ENCODE results near the gene CNOT4. TPM values are rescaled to one million over a fixed set of nuclear protein-coding genes. Genes with fewer than 3 reads are reported as not detected.
A peak's percentile ranks its signal among the peaks of the same experiment; 100 is the strongest.

Gene CNOT4
- total and polyA plus RNA-seq, 12 donors = 8.7 to 28.1 (median 16.8) TPM

DNA sequence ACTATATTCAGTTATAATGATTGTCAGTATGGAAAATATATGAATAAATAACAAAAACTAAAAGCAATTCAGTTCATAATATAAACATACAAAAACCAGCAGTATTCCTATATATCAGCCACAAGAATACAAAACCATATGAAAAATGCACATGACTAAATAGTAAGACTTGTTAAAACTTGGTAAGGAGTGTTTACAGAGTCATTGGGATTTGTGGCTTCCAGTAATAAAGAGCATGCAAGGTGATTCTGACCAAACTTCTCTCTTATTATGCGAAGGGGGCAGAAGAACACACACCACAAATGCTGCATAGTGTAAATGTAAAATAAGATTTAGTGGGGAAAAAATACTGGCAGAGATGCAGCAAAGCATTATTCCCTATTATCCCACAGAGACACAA, 8.8 kb upstream of the CNOT4 start:
- Histone ChIP-seq H3K9me3 (replicated peaks in 1 of 3) (no peaks in the 10 kb centered on the region), H3K36me3 (replicated peaks in 1 of 2) (no peaks in the 10 kb centered on the region), H3K27ac (no peak overlapping the region), H3K4me3 (no peak overlapping the region), H3K4me1 (replicated peaks in 1 of 2) (no peaks in the 10 kb centered on the region), H3K27me3 (no peaks in the 10 kb centered on the region)
- WGBS, 4 donors = 93 to 100% (median 98%) methylated on average over 1 of the region's 1 CpG
- TF ChIP-seq POLR2A (IDR thresholded peaks at IDR 0.05) (no peak), CTCF (IDR thresholded peaks at IDR 0.05) (no peak)
- intact Hi-C loops (cut with DNase I) = no loop called here
- DNase-seq = no peak

- WGBS, 4 donors = 85 to 89% (median 87%) methylated on average over 3 of the region's 3 CpGs
- intact Hi-C loops (cut with DNase I) = no loop called here
These were observed 7.2 kb upstream of the CNOT4 start for GRCh38 chr7:135517060-135517459.

DNA sequence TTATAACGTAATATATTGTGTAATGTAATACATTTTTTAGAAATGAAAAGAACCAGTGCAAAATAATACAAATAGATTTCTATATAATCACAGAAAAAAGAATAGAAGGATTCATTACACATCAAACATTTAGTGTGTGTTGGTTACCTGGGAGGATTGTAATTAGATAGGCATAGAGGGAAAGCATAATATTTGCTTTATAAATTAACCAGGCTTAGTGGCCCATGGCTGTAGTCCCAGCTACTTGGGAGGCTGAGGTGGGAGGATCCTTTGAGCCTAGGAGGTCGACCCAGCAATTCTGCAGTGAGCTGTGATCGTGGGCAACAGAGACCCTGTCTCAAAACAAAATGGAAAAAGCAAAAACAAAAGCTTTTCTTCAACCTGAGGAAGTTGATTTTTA, 5.0 kb upstream of the CNOT4 start:
- Histone ChIP-seq H3K27ac (no peak overlapping the region), H3K4me3 (no peak overlapping the region), H3K36me3 (replicated peaks in 1 of 2) (no peaks in the 10 kb centered on the region), H3K4me1 (replicated peaks in 1 of 2) (peaks cover 0 to 7% of the 10 kb centered on the region in 2 donors), H3K9me3 (replicated peaks in 1 of 3) (no peaks in the 10 kb centered on the region), H3K27me3 (no peaks in the 10 kb centered on the region)
- intact Hi-C loops (cut with DNase I) = no loop called here
- 68 to 78% (median 71%) methylated on average over 3 of the region's 3 CpGs for WGBS, 4 donors
- no peak for TF ChIP-seq POLR2A (IDR thresholded peaks at IDR 0.05)
- no peak for TF ChIP-seq CTCF (IDR thresholded peaks at IDR 0.05)
- no peak for DNase-seq

More at GRCh38 chr7:135517060-135517459, 7.2 kb upstream of the CNOT4 start:
- Histone ChIP-seq H3K4me1 (replicated peaks in 1 of 2) (no peaks in the 10 kb centered on the region), H3K36me3 (replicated peaks in 1 of 2) (no peaks in the 10 kb centered on the region), H3K27me3 (no peaks in the 10 kb centered on the region), H3K4me3 (no peak overlapping the region), H3K9me3 (replicated peaks in 1 of 3) (no peaks in the 10 kb centered on the region), H3K27ac (no peak overlapping the region)
- TF ChIP-seq CTCF (IDR thresholded peaks at IDR 0.05) = no peak
- no peak for TF ChIP-seq POLR2A (IDR thresholded peaks at IDR 0.05)
- no peak for DNase-seq

DNA sequence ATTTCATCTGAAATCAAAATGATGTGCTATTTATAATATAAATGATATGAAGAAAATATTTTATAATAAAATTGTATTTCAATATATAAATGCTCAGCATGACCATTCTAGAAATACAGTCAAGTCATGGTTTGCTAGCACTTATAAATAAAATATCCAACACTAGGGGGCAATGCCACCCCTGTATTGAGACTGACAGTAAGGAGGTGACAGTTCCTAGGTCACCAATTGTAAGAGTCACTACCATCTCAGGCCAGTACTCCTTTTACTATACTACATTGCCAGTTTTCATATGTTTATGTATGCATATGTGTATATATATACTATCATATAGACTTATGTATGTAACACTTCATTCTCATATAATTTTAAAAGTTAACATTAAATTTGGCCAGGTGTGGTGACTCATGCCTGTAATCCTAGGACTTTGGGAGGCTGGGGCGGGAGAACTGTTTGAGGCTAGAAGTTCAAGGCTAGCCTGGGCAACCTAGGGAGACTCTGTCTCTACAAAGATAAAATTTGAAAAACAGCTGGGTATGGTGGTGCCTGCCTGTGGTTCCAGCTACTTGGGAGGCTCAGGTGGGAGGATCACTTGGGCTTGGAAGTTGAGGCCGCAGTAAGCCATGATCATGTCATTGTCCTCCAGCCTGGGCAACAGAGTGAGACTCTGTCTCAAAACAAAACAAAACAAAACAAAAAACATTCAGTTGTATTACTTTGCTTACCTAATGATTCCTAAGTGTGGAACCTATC, 2.4 kb upstream of the CNOT4 start:
- WGBS, 4 donors = 73 to 86% (median 78%) methylated on average over 2 of the region's 2 CpGs
- H3K4me3 ChIP-seq = no peak overlapping the region
- no peaks in the 10 kb centered on the region for H3K9me3 ChIP-seq (replicated peaks in 1 of 3)
- intact Hi-C loops (cut with DNase I) = no loop called here
- H3K27me3 ChIP-seq = no peaks in the 10 kb centered on the region
- H3K4me1 ChIP-seq (replicated peaks in 1 of 2) = peaks cover 12 to 21% of the 10 kb centered on the region in 2 donors
- TF ChIP-seq POLR2A (IDR thresholded peaks at IDR 0.05) (no peak), CTCF (IDR thresholded peaks at IDR 0.05) (peak; percentile 44 to 66 (median 60))
- H3K36me3 ChIP-seq (replicated peaks in 1 of 2) = no peaks in the 10 kb centered on the region
- DNase-seq = peak in 2 of 7 donors; percentile 24 to 43
- H3K27ac ChIP-seq = no peak overlapping the region

Measured in adrenal gland (tissue), 12 donors.